A204.1 (cell line): ENCODE results near the gene ARSB.
A peak's percentile ranks its signal among the peaks of the same experiment; 100 is the strongest.

Experiments
- FAIRE-seq: peaks from 2 replicates; lab custom pipeline; 2012; peaks lifted over from hg19 to GRCh38; lab: Jason Lieb, UNC

Gene ARSB

GRCh38 chr5:78985116-78985724 is at the start of gene ARSB:
Gene ARSB (minus strand): TSS chr5:78985310. CDS start chr5:78985248, 62 bp downstream.
- FAIRE-seq, result no peak

GRCh38 chr5:79032782-79033181 is 47.7 kb upstream of the ARSB start:
- no peak for FAIRE-seq

- no peak for FAIRE-seq
Measured at GRCh38 chr5:79032031-79032695, 47.1 kb upstream of the ARSB start.

- FAIRE-seq, result no peak
Measured at GRCh38 chr5:79031485-79031867, 46.4 kb upstream of the ARSB start.

- no peak for FAIRE-seq
Measured at GRCh38 chr5:79030663-79031484, 45.8 kb upstream of the ARSB start.

GRCh38 chr5:79025054-79025472 is 40.0 kb upstream of the ARSB start:
- FAIRE-seq, result peak; percentile 93

- no peak for FAIRE-seq
Measured at GRCh38 chr5:79023947-79024346, 38.8 kb upstream of the ARSB start.

- FAIRE-seq, result no peak
Measured at GRCh38 chr5:79023348-79023747, 38.2 kb upstream of the ARSB start.

GRCh38 chr5:79022771-79023170 is 37.7 kb upstream of the ARSB start:
- FAIRE-seq, result no peak

GRCh38 chr5:79021753-79022152 is 36.6 kb upstream of the ARSB start:
- FAIRE-seq, result no peak

- FAIRE-seq, result peak; percentile 95
Measured at GRCh38 chr5:79020861-79021561, 35.9 kb upstream of the ARSB start.

GRCh38 chr5:79014631-79015030 is 29.5 kb upstream of the ARSB start:
- FAIRE-seq, result no peak

- no peak for FAIRE-seq
Measured at GRCh38 chr5:79011869-79012268, 26.8 kb upstream of the ARSB start.

- FAIRE-seq, result no peak
Measured at GRCh38 chr5:79011219-79011836, 26.2 kb upstream of the ARSB start.

- FAIRE-seq, result no peak
Measured at GRCh38 chr5:79008362-79008761, 23.3 kb upstream of the ARSB start.

- FAIRE-seq, result no peak
Measured at GRCh38 chr5:79007872-79008271, 22.8 kb upstream of the ARSB start.

GRCh38 chr5:79005936-79006631 is 21.0 kb upstream of the ARSB start:
- FAIRE-seq, result no peak

GRCh38 chr5:79005151-79005550 is 20.0 kb upstream of the ARSB start:
- no peak for FAIRE-seq

GRCh38 chr5:79002374-79002773 is 17.3 kb upstream of the ARSB start:
- FAIRE-seq, result no peak

- no peak for FAIRE-seq
Measured at GRCh38 chr5:79001471-79001870, 16.4 kb upstream of the ARSB start.

GRCh38 chr5:78997090-78997489 is 12.0 kb upstream of the ARSB start:
- no peak for FAIRE-seq
